A549 treated with CORT108297 at 1 μM for 4 hours (cell line): ENCODE measurements around the gene TUBB8. TPM values are rescaled to one million over a fixed set of nuclear protein-coding genes. Genes with fewer than 3 reads are reported as not detected.

Experiments
- total RNA-seq: library from RNA; stranded (reverse); fragments of 200-300 nt; extraction: Qiagen RNA extraction; gene quantifications from 5 replicates; pipeline ENCODE4 v1.2.3, GENCODE V29; 2022

The TUBB8 gene
- total RNA-seq, result 0.03 to 0.12 TPM (median 0.07 TPM) in 3 of 5 replicates, not detected in the others

DNA sequence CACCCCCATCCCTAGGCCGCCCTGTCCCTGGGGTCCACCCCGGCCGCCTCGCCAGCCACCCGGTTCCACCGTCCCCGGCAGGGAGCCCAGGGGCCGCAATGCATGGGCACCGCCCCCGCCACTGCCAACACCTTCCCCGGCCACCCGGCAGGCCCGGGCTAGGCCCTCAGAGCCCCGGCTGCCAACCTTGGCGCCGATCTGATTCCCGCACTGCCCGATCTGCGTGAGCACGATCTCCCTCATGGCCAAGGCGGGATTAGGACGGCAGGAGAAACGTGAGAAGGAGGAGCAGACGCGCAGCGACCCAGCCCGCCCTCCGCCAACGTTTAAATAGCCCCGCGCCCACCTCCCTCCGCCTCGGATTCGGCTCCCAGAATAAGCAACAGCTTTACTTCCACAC lies at the start of gene TUBB8:
Gene TUBB8, minus strand, starts transcription at position 301 of the 400 bp plus-strand sequence. Its CDS starts 58 bp downstream, at position 243.

Other genes with a start within 250 kb of the TUBB8 start
- gene ZMYND11, start 86.2 kb upstream of the TUBB8 start, total RNA-seq, result 31.9 to 46.7 TPM (median 41.6 TPM) in 5 replicates